ENCODE data around the gene SPACA1.

DNA sequence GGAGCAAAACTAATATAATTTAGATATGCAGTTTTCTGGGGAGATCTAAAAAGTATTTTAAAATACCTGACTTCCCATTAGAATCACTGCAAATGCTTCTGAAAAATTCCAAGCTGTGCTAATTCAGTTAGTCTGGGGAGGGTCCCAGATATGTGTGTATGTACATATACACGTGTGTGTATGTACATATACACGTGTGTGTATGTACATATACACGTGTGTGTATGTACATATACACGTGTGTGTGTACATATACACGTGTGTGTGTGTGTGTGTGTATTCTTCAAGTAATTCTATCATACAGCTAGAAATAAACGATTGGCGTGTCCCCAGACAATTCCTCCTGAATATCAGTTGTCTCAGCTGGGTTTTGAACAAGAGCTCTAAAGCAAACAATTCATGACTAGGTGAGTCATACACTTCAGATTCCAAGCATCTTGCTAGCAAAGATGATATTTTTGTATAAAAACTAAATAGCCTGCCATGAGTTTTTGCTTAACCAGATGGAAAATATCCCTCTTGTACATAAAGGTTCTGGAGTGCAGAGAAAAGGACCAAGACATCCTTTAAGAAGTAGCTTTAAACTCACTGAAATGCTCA lies 58.2 kb downstream of the SPACA1 start:
- TF ChIP-seq POLR2A (IDR thresholded peaks at IDR 0.05) (no peak), CTCF (IDR thresholded peaks at IDR 0.05) (no peak)
